ENCODE data around the gene PRKCZ. TPM values are rescaled to one million over a fixed set of nuclear protein-coding genes. Genes with fewer than 3 reads are reported as not detected.

Gene PRKCZ
- polyA plus RNA-seq, 1 of the 3 experiments (the other 2 are of a cell fraction): 24.2 TPM

- TF ChIP-seq, protein P1, sequence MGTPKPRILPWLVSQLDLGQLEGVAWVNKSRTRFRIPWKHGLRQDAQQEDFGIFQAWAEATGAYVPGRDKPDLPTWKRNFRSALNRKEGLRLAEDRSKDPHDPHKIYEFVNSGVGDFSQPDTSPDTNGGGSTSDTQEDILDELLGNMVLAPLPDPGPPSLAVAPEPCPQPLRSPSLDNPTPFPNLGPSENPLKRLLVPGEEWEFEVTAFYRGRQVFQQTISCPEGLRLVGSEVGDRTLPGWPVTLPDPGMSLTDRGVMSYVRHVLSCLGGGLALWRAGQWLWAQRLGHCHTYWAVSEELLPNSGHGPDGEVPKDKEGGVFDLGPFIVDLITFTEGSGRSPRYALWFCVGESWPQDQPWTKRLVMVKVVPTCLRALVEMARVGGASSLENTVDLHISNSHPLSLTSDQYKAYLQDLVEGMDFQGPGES (IDR thresholded peaks at IDR 0.05; ENCODE audit: low read depth, low read length): no peak
- no peak for TF ChIP-seq CHD2 (IDR thresholded peaks at IDR 0.05; ENCODE audit: low read length, partially characterized antibody)
- TF ChIP-seq TEAD4 (IDR thresholded peaks at IDR 0.05; ENCODE audit: borderline replicate concordance, insufficient read depth): no peak
- 0 out of 2 replicates have a peak, but pooled peaks have one; percentile 41 for TF ChIP-seq POLR2AphosphoS5 (IDR thresholded peaks at IDR 0.05; ENCODE audit: low read depth, low read length)
- peak; percentile 47; the same call in 1 of the 2 replicates for TF ChIP-seq MXI1 (IDR thresholded peaks at IDR 0.05; ENCODE audit: low read depth, low read length)
- peak; percentile 91 for TF ChIP-seq SMC3 (IDR thresholded peaks at IDR 0.05; ENCODE audit: low read depth, low read length)
Observed at GRCh38 chr1:2194898-2195673, 144.9 kb downstream of the PRKCZ start (continued).

- H4K20me1 ChIP-seq (ENCODE audit: insufficient read depth): no peaks in the 10 kb centered on the region
- H3F3A ChIP-seq (replicated peaks; ENCODE audit: insufficient read depth): no peaks in the 10 kb centered on the region
- WGBS (ENCODE audit: low lambda C conversion rate): 80% methylated on average over 2 of the region's 11 CpGs
- H3K36me3 ChIP-seq (replicated peaks in 1 of 2; ENCODE audit: control insufficient read depth in 1 of 2, insufficient read depth in 2 of 2, low read length in 1 of 2): no peaks in the 10 kb centered on the region
- no peaks in the 10 kb centered on the region for H3K27me3 ChIP-seq (ENCODE audit: insufficient read depth)
- H3K9me2 ChIP-seq: no peaks in the 10 kb centered on the region
- no peak overlapping the region; a peak in 1 of 4 replicates for H3K4me3 ChIP-seq (ENCODE audit: low read depth in 2 of 2, low read length in 1 of 2)
- H3K27ac ChIP-seq (ENCODE audit: low read depth in 2 of 2, low read length in 1 of 2): peak overlapping the region in 1 of 2 experiments; percentile 94; a peak in 1 of 4 replicates
- peaks cover 30% of the 10 kb centered on the region for H3K79me2 ChIP-seq (ENCODE audit: insufficient read depth)
- no peak for TF ChIP-seq MXI1 (IDR thresholded peaks at IDR 0.05; ENCODE audit: low read depth, low read length)
- no peak for TF ChIP-seq EP300 (IDR thresholded peaks at IDR 0.05; ENCODE audit: borderline replicate concordance in 1 of 2, low read depth in 1 of 2, low read length in 1 of 2)
- TF ChIP-seq TAF1 (IDR thresholded peaks at IDR 0.05; ENCODE audit: borderline replicate concordance, low read depth, low read length): no peak
- TF ChIP-seq FOXM1 (IDR thresholded peaks at IDR 0.05; ENCODE audit: low read depth): no peak
- TF ChIP-seq RXRA (IDR thresholded peaks at IDR 0.05; ENCODE audit: borderline replicate concordance, low read depth): no peak
- TF ChIP-seq, protein P2, sequence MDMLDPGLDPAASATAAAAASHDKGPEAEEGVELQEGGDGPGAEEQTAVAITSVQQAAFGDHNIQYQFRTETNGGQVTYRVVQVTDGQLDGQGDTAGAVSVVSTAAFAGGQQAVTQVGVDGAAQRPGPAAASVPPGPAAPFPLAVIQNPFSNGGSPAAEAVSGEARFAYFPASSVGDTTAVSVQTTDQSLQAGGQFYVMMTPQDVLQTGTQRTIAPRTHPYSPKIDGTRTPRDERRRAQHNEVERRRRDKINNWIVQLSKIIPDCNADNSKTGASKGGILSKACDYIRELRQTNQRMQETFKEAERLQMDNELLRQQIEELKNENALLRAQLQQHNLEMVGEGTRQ (IDR thresholded peaks at IDR 0.05; ENCODE audit: borderline replicate concordance, low read depth, low read length): no peak
- no peak for TF ChIP-seq FOXJ3 (CRISPR knock-in tag; IDR thresholded peaks at IDR 0.05)
- no peak for TF ChIP-seq PBX3 (IDR thresholded peaks at IDR 0.05)
- H3K9ac ChIP-seq: no peak overlapping the region
- no peak overlapping the region for H2AFZ ChIP-seq (ENCODE audit: low read depth)
- ChIA-PET CTCF (interaction anchor here (0.7 to 11.4 kb wide), 26 partner anchors 9 to 268 kb away, joined by 3 to 292 read pairs (median 6); partner anchors contain the start of genes MORN1 and RER1), POLR2A (interaction anchor here (0.8 to 2.9 kb wide), 5 partner anchors 9 to 1322 kb away, joined by 3 to 35 read pairs (median 4); partner anchors contain the start of genes MORN1 and RER1)
- H3K4me1 ChIP-seq (ENCODE audit: control insufficient read depth in 1 of 2, insufficient read depth in 2 of 2, low read depth in 1 of 2, low read length in 1 of 2): peaks cover 0 to 34% of the 10 kb centered on the region in 2 experiments; a peak in 1 of 4 replicates
- H3K4me2 ChIP-seq: no peak overlapping the region
- no peaks in the 10 kb centered on the region for H3K9me3 ChIP-seq
- DNase-seq: no peak
Observed at GRCh38 chr1:2195785-2196184, 145.6 kb downstream of the PRKCZ start.

All from SK-N-SH (cell line).